Thyroid gland (tissue), 4 donors: ENCODE measurements around the gene PARP2. TPM values are rescaled to one million over a fixed set of nuclear protein-coding genes. Genes with fewer than 3 reads are reported as not detected.

Source experiments
- DNase-seq, 2 donors: peaks; one replicate each; pipeline ENCODE4 v3.0.0-alpha.2; 2019
- H3K27ac ChIP-seq, 3 donors: fragments of 200-600 bp; sonication (generic); 1 replicate in 2 of 3; 2 replicates in 1 of 3; pipeline ENCODE4 v1.5.1; 2016 to 2019; ENCODE audit warnings: mild to moderate bottlenecking in 1 of 3, moderate library complexity in 1 of 3
- H3K27me3 ChIP-seq: fragments of 200-600 bp; sonication (generic); one replicate; pipeline ENCODE4 v1.5.1; 2019
- H3K36me3 ChIP-seq, 2 donors: fragments of 200-600 bp; sonication (generic); one replicate each; pipeline ENCODE4 v1.5.1; 2016 to 2019
- H3K4me1 ChIP-seq, 2 donors: fragments of 200-600 bp; sonication (generic); one replicate each; pipeline ENCODE4 v1.5.1; 2017 to 2019
- H3K4me3 ChIP-seq, 3 donors: fragments of 200-600 bp; sonication (generic); replicated peaks in 1 of 3; 1 replicate in 2 of 3; 2 replicates in 1 of 3; pipeline ENCODE4 v1.5.1; 2016; ENCODE audit warnings: mild to moderate bottlenecking in 1 of 3
- H3K9me3 ChIP-seq: fragments of 200-600 bp; sonication (generic); one replicate; pipeline ENCODE4 v1.5.1; 2017
- CTCF ChIP-seq, 6 experiments: fragments of 200-600 bp in 3 of 6; fragments of 450-650 bp in 3 of 6; sonication (generic) in 3 of 6; IDR thresholded peaks; one replicate each; pipeline ENCODE4 v1.5.1; 2016 to 2019; ENCODE audit warnings: antibody characterized with exemption in 6 of 6, mild to moderate bottlenecking in 2 of 6, inconsistent platforms in 1 of 6, moderate library complexity in 1 of 6
- POLR2A ChIP-seq, 2 donors: fragments of 450-650 bp; IDR thresholded peaks; one replicate each; pipeline ENCODE4 v1.6.1; 2017; ENCODE audit warnings: antibody characterized with exemption in 2 of 2, mild to moderate bottlenecking in 2 of 2, moderate library complexity in 1 of 2
- WGBS, 2 donors: methylation state at CpG; one replicate each; pipeline ENCODE4 v1.1.5; 2017; 5-methylcytosine and 5-hydroxymethylcytosine counted together
- intact Hi-C: fragments of 100-400 bp; cut with DNase I; formaldehyde crosslinking; loops from one replicate; pipeline ENCODE4 v1.15.1; 2023
- total RNA-seq, 4 donors: library from RNA; depleted of rRNA; stranded (reverse); fragments of >200 nt; gene quantifications; one replicate each; pipeline ENCODE4 v1.2.3, GENCODE V29; 2016

The PARP2 gene
- total RNA-seq, 4 donors from 2014 or later, result 8.8 to 14.6 (median 9.7) TPM

GRCh38 chr14:20327005-20327869, 16.2 kb upstream of the PARP2 start:
- TF ChIP-seq POLR2A (IDR thresholded peaks at IDR 0.05) (no peak), CTCF (IDR thresholded peaks at IDR 0.05) (peak; percentile 39 to 79 (median 73))
- intact Hi-C loops, result no loop called here
- 45 to 46% methylated on average over 8 of the region's 8 CpGs for WGBS, 2 donors
- no peak overlapping the region for H3K4me3 ChIP-seq
- peaks cover 12 to 21% of the 10 kb centered on the region in 2 donors for H3K36me3 ChIP-seq
- no peak overlapping the region for H3K27ac ChIP-seq
- H3K9me3 ChIP-seq, result no peaks in the 10 kb centered on the region
- no peak for DNase-seq
- no peaks in the 10 kb centered on the region for H3K27me3 ChIP-seq
- H3K4me1 ChIP-seq, result peaks cover 10 to 14% of the 10 kb centered on the region in 2 donors

GRCh38 chr14:20328705-20329104, 14.7 kb upstream of the PARP2 start:
- no peak overlapping the region for H3K4me3 ChIP-seq
- H3K27me3 ChIP-seq, result no peaks in the 10 kb centered on the region
- no peaks in the 10 kb centered on the region for H3K9me3 ChIP-seq
- WGBS, 2 donors, result 66 to 68% methylated on average over 2 of the region's 2 CpGs
- DNase-seq, result no peak
- peaks cover 13 to 16% of the 10 kb centered on the region in 2 donors for H3K4me1 ChIP-seq
- peaks cover 12 to 21% of the 10 kb centered on the region in 2 donors for H3K36me3 ChIP-seq
- TF ChIP-seq CTCF (IDR thresholded peaks at IDR 0.05), result no peak
- no peak overlapping the region for H3K27ac ChIP-seq
- intact Hi-C loops, result no loop called here

- Histone ChIP-seq H3K4me3 (no peak overlapping the region), H3K27me3 (no peaks in the 10 kb centered on the region), H3K9me3 (no peaks in the 10 kb centered on the region), H3K27ac (no peak overlapping the region), H3K4me1 (peaks cover 13 to 16% of the 10 kb centered on the region in 2 donors), H3K36me3 (peaks cover 12 to 19% of the 10 kb centered on the region in 2 donors)
- no peak for TF ChIP-seq POLR2A (IDR thresholded peaks at IDR 0.05)
- no peak for DNase-seq
- intact Hi-C loops, result no loop called here
- WGBS, 2 donors, result 67 to 96% methylated on average over 2 of the region's 2 CpGs
Measured at GRCh38 chr14:20329355-20329754, 14.1 kb upstream of the PARP2 start.

GRCh38 chr14:20331053-20331613, 12.3 kb upstream of the PARP2 start:
- DNase-seq, result no peak
- Histone ChIP-seq H3K27ac (peak overlapping the region in 1 of 3 donors; percentile 17), H3K4me3 (no peak overlapping the region), H3K9me3 (no peaks in the 10 kb centered on the region), H3K36me3 (peaks cover 3 to 4% of the 10 kb centered on the region in 2 donors), H3K27me3 (no peaks in the 10 kb centered on the region), H3K4me1 (peaks cover 13 to 16% of the 10 kb centered on the region in 2 donors)
- intact Hi-C loops, result loop anchor here (5.0 to 10.0 kb wide), 2 partner anchors 124 to 351 kb away; partner anchors contain the start of genes APEX1, OSGEP and RNASE4
- TF ChIP-seq POLR2A (IDR thresholded peaks at IDR 0.05) (no peak), CTCF (IDR thresholded peaks at IDR 0.05) (no peak)
- WGBS, 2 donors, result 72 to 76% methylated on average over 2 of the region's 2 CpGs

- H3K4me1 ChIP-seq, result peaks cover 13 to 16% of the 10 kb centered on the region in 2 donors
- peak overlapping the region in 2 of 3 donors; percentile 37 to 49 for H3K4me3 ChIP-seq
- H3K27me3 ChIP-seq, result no peaks in the 10 kb centered on the region
- DNase-seq, result no peak
- TF ChIP-seq CTCF (IDR thresholded peaks at IDR 0.05) (no peak), POLR2A (IDR thresholded peaks at IDR 0.05) (no peak)
- H3K36me3 ChIP-seq, result no peaks in the 10 kb centered on the region
- 2 to 5% methylated on average over 4 of the region's 4 CpGs for WGBS, 2 donors
- peak overlapping the region; percentile 66 to 79 (median 77) for H3K27ac ChIP-seq
- intact Hi-C loops, result loop anchor here (5.0 to 10.0 kb wide), 2 partner anchors 122 to 350 kb away; partner anchors contain the start of genes APEX1, OSGEP and RNASE4
- no peaks in the 10 kb centered on the region for H3K9me3 ChIP-seq
Measured at GRCh38 chr14:20332431-20332787, 11.0 kb upstream of the PARP2 start.
